ENCODE measurements around the gene MALT1. TPM values are rescaled to one million over a fixed set of nuclear protein-coding genes. Genes with fewer than 3 reads are reported as not detected.
"Not testable (repeated sequence)": the region's sequence is repeated elsewhere in the genome, so short reads cannot be mapped to it uniquely, and the experiment has no call there.

The MALT1 gene
- total RNA-seq, 2 experiments from 2014 or later: 14.4 to 18.5 TPM

DNA sequence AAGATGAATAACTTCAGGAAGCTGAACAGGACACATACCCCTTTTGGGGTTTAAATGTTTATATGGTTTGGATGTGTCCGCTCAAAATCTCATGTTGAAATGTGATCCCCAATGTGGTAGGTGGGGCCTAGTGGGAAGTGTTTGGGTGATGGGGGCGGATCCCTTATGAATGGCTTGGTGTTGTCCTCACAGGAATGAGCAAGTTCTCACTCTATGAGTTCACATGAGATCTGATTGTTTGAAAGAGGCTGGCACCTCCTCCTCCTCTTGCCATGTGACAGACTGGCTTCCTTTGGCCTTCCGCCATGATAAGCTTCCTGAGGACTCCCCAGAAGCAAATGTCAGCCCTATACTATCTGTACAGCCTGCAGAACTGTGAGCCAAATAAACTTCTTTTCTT is 104.8 kb downstream of the MALT1 start:
- Histone ChIP-seq H3K4me2 (ENCODE audit: low read length) (no peak overlapping the region), H3K27ac (ENCODE audit: low read depth, low read length, poor library complexity, severe bottlenecking) (no peak overlapping the region), H3K4me3 (ENCODE audit: low read depth, low read length, poor library complexity, severe bottlenecking) (no peak overlapping the region), H2AFZ (ENCODE audit: low read length) (no peak overlapping the region), H3K9me2 (ENCODE audit: insufficient read depth, low read length) (no peaks in the 10 kb centered on the region), H3K36me3 (ENCODE audit: insufficient read depth, low read length) (no peaks in the 10 kb centered on the region), H3K9me3 (ENCODE audit: low read length) (no peaks in the 10 kb centered on the region), H3K79me2 (ENCODE audit: insufficient read depth, low read depth, low read length) (no peaks in the 10 kb centered on the region), H4K20me1 (ENCODE audit: insufficient read depth, low read length) (no peaks in the 10 kb centered on the region), H3K4me1 (ENCODE audit: insufficient read depth, low read length, poor library complexity, severe bottlenecking) (no peaks in the 10 kb centered on the region)
- POLR2A ChIA-PET: no interaction called here
- BruUV-seq (replicated peaks): no TSS peak
- DNase-seq (ENCODE audit: low spot score): no peak
- CTCF ChIA-PET (ENCODE audit: unreplicated experiment): no interaction called here
- no peak for TF ChIP-seq EZH2phosphoT487 (IDR thresholded peaks at IDR 0.05; ENCODE audit: borderline replicate concordance, low read depth, low read length)
- TF ChIP-seq, protein P1, sequence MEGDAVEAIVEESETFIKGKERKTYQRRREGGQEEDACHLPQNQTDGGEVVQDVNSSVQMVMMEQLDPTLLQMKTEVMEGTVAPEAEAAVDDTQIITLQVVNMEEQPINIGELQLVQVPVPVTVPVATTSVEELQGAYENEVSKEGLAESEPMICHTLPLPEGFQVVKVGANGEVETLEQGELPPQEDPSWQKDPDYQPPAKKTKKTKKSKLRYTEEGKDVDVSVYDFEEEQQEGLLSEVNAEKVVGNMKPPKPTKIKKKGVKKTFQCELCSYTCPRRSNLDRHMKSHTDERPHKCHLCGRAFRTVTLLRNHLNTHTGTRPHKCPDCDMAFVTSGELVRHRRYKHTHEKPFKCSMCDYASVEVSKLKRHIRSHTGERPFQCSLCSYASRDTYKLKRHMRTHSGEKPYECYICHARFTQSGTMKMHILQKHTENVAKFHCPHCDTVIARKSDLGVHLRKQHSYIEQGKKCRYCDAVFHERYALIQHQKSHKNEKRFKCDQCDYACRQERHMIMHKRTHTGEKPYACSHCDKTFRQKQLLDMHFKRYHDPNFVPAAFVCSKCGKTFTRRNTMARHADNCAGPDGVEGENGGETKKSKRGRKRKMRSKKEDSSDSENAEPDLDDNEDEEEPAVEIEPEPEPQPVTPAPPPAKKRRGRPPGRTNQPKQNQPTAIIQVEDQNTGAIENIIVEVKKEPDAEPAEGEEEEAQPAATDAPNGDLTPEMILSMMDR (conservative IDR thresholded peaks at IDR 0.05; ENCODE audit: low read length): no peak
- intact Hi-C loops (cut with micrococcal nuclease; ENCODE audit: unreplicated experiment): no loop called here

DNA sequence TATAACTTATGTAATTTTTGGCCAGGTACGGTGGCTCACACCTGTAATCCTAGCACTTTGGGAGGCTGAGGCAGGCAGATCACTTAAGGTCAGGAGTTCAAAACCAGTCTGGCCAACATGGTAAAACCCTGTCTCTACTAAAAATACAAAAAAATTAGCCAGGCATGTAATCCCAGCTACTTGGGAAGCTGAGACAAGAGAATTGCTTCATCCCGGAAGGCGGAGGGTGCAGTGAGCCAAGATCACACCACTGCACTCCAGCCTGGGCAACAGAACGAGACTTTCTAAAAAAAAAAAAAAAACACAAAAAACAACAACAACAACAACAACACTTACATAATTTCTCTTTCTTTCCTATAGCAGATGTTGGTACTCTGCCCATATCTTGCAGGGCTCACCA is 105.3 kb downstream of the MALT1 start:
- not testable (repeated sequence) for BruUV-seq (replicated peaks); H3K4me1 ChIP-seq (ENCODE audit: insufficient read depth, low read length, poor library complexity, severe bottlenecking)

DNA sequence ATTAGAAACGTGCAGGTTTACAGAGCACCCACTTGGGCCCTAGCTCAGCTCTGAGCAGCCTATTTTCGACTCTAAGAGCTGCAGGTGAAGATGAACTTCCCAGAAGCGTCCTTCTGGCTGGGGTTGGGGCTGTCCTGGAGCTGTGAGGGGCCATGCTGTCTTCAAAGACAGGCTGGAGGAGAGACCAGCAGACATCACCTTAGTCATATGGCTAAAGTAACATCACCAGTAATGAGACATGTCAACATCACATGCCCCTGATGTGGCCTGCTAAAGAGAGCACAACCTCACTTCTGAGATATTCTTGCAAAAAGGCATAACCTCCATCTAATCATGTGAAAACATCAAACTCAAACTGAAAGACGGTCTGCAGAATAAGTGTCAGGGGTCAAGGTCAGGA is 106.2 kb downstream of the MALT1 start:
- no TSS peak for BruUV-seq (replicated peaks)
- no peaks in the 10 kb centered on the region for H3K36me3 ChIP-seq (ENCODE audit: insufficient read depth, low read length)
- DNase-seq (ENCODE audit: low spot score): no peak
- H3K79me2 ChIP-seq (ENCODE audit: insufficient read depth, low read depth, low read length): no peaks in the 10 kb centered on the region
- no peaks in the 10 kb centered on the region for H4K20me1 ChIP-seq (ENCODE audit: insufficient read depth, low read length)
- no peak overlapping the region for H3K4me3 ChIP-seq (ENCODE audit: low read depth, low read length, poor library complexity, severe bottlenecking)
- H3K4me2 ChIP-seq (ENCODE audit: low read length): no peak overlapping the region
- POLR2A ChIA-PET: no interaction called here
- no peak overlapping the region for H2AFZ ChIP-seq (ENCODE audit: low read length)
- no peaks in the 10 kb centered on the region for H3K9me3 ChIP-seq (ENCODE audit: low read length)
- H3K27ac ChIP-seq (ENCODE audit: low read depth, low read length, poor library complexity, severe bottlenecking): no peak overlapping the region
- no peaks in the 10 kb centered on the region for H3K4me1 ChIP-seq (ENCODE audit: insufficient read depth, low read length, poor library complexity, severe bottlenecking)
- intact Hi-C loops (cut with micrococcal nuclease; ENCODE audit: unreplicated experiment): no loop called here
- CTCF ChIA-PET (ENCODE audit: unreplicated experiment): interaction anchor here (1.0 kb wide), 1 partner anchor 249 kb away, joined by 3 read pairs; no protein-coding TSS in a partner anchor
- TF ChIP-seq, protein P1 (conservative IDR thresholded peaks at IDR 0.05; ENCODE audit: low read length): no peak
- TF ChIP-seq EZH2phosphoT487 (IDR thresholded peaks at IDR 0.05; ENCODE audit: borderline replicate concordance, low read depth, low read length): no peak
- no peaks in the 10 kb centered on the region for H3K9me2 ChIP-seq (ENCODE audit: insufficient read depth, low read length)

More for the DNA sequence above, 105.3 kb downstream of the MALT1 start:
- POLR2A ChIA-PET; CTCF ChIA-PET (ENCODE audit: unreplicated experiment); H3K4me2 ChIP-seq (ENCODE audit: low read length); H3K9me3 ChIP-seq (ENCODE audit: low read length); H3K9me2 ChIP-seq (ENCODE audit: insufficient read depth, low read length); DNase-seq (ENCODE audit: low spot score); intact Hi-C loops (cut with micrococcal nuclease; ENCODE audit: unreplicated experiment); H3K36me3 ChIP-seq (ENCODE audit: insufficient read depth, low read length); H3K4me3 ChIP-seq (ENCODE audit: low read depth, low read length, poor library complexity, severe bottlenecking); H3K27ac ChIP-seq (ENCODE audit: low read depth, low read length, poor library complexity, severe bottlenecking); H4K20me1 ChIP-seq (ENCODE audit: insufficient read depth, low read length); H2AFZ ChIP-seq (ENCODE audit: low read length); H3K79me2 ChIP-seq (ENCODE audit: insufficient read depth, low read depth, low read length): not testable (repeated sequence)

Measured in OCI-LY7 (cell line).